ENCODE measurements around the gene RBP4. TPM values are rescaled to one million over a fixed set of nuclear protein-coding genes. Genes with fewer than 3 reads are reported as not detected.

RBP4 gene
- total RNA-seq, 1 donor from 2014 or later = 0.54 TPM

DNA sequence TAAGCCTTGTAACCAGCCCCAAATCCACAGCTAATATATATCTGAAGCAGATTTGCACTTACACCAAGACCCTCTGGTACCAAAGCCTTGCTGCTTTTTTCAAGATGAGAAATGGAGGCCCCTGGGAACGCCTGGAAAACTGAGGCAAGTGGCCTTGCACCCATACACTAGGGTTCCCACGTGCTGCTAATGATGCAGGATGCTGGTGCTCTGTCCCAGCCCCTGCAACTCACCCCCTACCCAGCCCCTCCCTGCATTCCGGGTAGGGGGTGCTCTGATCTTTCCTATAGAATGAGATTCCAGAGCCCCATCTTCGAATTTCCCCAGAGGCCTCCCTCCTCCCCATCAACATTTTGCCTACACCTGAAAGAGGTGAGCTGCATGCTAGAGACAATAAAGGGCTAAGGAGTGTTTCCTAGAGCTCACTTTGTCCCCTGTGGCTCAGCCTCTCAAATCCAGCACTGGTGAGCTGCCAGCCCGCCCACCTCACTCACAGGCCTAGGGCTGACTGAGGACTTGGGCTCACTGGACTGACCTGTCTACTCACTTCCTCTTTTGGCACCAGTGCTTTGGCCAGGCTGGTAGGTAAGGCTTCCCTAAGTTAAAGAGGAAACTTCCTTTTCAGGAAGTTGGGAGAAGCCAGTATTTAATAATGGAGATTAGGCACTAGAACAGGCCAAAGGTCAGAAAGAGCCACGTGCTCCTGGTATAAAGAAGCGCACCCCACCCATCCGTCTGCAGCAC, 9.8 kb downstream of the RBP4 start:
- no peak overlapping the region for H3K4me3 Mint-ChIP-seq
- H3K27me3 Mint-ChIP-seq (ENCODE audit: low read depth) = peaks cover 65% of the 10 kb centered on the region
- H3K27ac Mint-ChIP-seq = no peak overlapping the region
- no peaks in the 10 kb centered on the region for H3K9me3 Mint-ChIP-seq
- H3K4me1 Mint-ChIP-seq = peaks cover 2% of the 10 kb centered on the region
- no peak for DNase-seq (ENCODE audit: low spot score in 2 of 2, unreplicated experiment in 2 of 2)
- TF ChIP-seq, protein P1, sequence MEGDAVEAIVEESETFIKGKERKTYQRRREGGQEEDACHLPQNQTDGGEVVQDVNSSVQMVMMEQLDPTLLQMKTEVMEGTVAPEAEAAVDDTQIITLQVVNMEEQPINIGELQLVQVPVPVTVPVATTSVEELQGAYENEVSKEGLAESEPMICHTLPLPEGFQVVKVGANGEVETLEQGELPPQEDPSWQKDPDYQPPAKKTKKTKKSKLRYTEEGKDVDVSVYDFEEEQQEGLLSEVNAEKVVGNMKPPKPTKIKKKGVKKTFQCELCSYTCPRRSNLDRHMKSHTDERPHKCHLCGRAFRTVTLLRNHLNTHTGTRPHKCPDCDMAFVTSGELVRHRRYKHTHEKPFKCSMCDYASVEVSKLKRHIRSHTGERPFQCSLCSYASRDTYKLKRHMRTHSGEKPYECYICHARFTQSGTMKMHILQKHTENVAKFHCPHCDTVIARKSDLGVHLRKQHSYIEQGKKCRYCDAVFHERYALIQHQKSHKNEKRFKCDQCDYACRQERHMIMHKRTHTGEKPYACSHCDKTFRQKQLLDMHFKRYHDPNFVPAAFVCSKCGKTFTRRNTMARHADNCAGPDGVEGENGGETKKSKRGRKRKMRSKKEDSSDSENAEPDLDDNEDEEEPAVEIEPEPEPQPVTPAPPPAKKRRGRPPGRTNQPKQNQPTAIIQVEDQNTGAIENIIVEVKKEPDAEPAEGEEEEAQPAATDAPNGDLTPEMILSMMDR (IDR thresholded peaks at IDR 0.05; ENCODE audit: unreplicated experiment) = no peak
- no peaks in the 10 kb centered on the region for H3K36me3 Mint-ChIP-seq

DNA sequence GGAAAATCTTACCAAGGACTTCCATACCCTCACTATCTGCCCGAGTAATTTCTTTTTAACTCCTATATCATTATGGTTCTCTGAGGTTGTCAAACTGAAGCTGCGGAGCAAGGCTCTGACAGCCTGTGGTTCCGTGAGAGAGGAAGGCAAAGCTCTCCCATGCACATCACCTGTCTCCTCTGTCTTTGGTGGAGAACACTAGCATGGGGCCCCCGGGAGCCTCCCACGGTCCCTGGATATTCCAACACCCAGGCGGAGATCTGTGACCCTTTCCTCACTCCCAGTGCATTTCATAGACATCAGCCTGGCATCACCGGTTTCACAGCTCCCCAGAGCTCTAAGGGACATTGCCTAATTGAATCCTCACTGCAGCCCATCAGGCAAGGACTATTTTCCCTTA, 10.4 kb downstream of the RBP4 start:
- no peak for DNase-seq (ENCODE audit: low spot score in 2 of 2, unreplicated experiment in 2 of 2)
- Mint-ChIP-seq H3K27me3 (ENCODE audit: low read depth) (peaks cover 65% of the 10 kb centered on the region), H3K9me3 (no peaks in the 10 kb centered on the region), H3K4me3 (no peak overlapping the region), H3K4me1 (peaks cover 2% of the 10 kb centered on the region), H3K36me3 (no peaks in the 10 kb centered on the region), H3K27ac (no peak overlapping the region)
- TF ChIP-seq, protein P1 (IDR thresholded peaks at IDR 0.05; ENCODE audit: unreplicated experiment) = no peak

DNA sequence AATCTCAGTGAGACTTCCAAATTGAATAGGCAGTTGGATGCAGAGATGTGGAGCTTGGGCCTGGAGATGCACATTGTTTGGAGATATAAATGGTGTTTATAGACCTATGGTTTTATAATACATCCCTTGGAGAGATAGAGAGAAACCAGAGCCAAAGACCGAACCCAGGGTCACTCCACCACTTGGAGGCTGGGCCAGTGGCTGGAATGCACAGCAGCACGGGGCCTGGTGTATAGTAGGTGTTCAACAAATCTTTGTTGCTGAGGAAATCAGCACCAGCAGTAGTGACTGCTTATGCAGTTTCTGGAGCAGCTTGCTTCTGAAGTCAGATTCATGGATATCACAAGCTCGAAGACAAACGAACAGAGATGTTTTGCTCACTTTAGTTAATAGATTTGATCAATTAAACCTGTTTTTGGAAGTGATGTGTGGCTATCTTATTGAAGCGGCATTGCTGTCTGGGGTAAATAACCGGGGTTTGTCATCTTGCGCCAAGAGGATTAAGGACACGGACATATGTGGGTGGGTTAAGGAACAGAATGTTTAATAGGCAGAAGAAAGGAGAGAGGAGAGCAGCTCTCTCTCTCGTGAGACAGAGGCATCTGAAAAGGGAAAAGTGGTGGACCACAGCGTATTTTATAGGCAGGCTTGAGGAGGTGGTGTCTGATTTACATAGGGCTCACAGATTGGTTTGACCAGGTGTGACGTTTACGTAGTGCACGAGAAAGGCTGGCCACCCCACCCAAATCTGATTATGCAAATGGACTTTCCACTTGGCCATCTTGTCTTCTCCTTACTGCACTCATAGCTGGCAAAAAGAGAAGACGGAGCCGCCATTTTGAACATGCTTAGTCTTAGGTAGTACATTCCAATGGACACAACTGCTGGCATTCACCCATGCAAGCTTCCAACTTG, 11.1 kb downstream of the RBP4 start:
- H3K36me3 Mint-ChIP-seq = no peaks in the 10 kb centered on the region
- no peaks in the 10 kb centered on the region for H3K9me3 Mint-ChIP-seq
- TF ChIP-seq, protein P1 (IDR thresholded peaks at IDR 0.05; ENCODE audit: unreplicated experiment) = no peak
- H3K27ac Mint-ChIP-seq = no peak overlapping the region
- H3K4me3 Mint-ChIP-seq = no peak overlapping the region
- peaks cover 2% of the 10 kb centered on the region for H3K4me1 Mint-ChIP-seq
- H3K27me3 Mint-ChIP-seq (ENCODE audit: low read depth) = peaks cover 67% of the 10 kb centered on the region
- no peak for DNase-seq (ENCODE audit: low spot score in 2 of 2, unreplicated experiment in 2 of 2)

DNA sequence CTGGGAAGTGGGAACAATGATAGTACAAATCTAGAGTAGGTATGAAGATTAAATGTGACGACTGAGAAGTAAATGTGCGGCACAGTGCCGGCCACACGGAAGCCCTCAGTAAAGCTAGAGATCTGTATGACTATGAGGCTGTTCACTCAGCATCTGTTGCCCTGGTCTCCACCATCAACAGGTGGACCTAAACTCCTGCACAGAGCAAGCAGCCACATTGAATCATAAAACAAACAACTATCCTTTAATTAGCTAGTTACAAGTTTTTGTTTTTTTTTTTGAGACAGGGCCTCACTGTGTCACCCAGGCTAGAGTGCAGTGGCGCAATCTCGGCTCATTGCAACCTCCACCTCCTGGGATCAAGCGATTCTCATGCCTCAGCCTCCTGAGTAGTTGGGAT, 16.6 kb downstream of the RBP4 start:
- TF ChIP-seq, protein P1 (IDR thresholded peaks at IDR 0.05; ENCODE audit: unreplicated experiment) = no peak
- no peak overlapping the region for H3K4me3 Mint-ChIP-seq
- H3K36me3 Mint-ChIP-seq = no peaks in the 10 kb centered on the region
- no peak overlapping the region for H3K27ac Mint-ChIP-seq
- H3K9me3 Mint-ChIP-seq = peaks cover 8% of the 10 kb centered on the region
- H3K27me3 Mint-ChIP-seq (ENCODE audit: low read depth) = peaks cover 64% of the 10 kb centered on the region
- no peak for DNase-seq (ENCODE audit: low spot score in 2 of 2, unreplicated experiment in 2 of 2)
- H3K4me1 Mint-ChIP-seq = no peaks in the 10 kb centered on the region

DNA sequence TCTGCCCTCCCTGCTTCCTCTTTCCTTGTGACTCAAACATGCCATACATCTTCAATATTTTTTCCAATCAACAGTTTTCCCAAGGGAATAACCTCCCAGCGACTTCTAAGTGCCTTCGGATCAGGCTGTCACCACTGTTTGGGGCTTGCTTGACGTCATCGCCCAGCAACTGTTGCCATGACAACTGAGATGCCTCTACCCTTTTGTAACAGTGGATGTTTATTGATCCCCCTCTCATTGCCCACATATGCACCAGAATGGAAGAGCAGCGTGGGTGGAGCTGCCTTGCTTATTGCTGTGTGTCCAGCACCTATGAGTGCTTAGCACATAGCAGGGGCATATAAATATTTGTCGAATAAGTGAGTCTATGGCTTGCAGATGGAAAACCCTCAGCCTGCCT, 20.2 kb downstream of the RBP4 start:
- H3K4me1 Mint-ChIP-seq = no peaks in the 10 kb centered on the region
- no peaks in the 10 kb centered on the region for H3K36me3 Mint-ChIP-seq
- peaks cover 11% of the 10 kb centered on the region for H3K9me3 Mint-ChIP-seq
- no peak overlapping the region for H3K27ac Mint-ChIP-seq
- no peak for DNase-seq (ENCODE audit: low spot score in 2 of 2, unreplicated experiment in 2 of 2)
- no peak overlapping the region for H3K4me3 Mint-ChIP-seq
- H3K27me3 Mint-ChIP-seq (ENCODE audit: low read depth) = peaks cover 71% of the 10 kb centered on the region
- TF ChIP-seq, protein P1 (IDR thresholded peaks at IDR 0.05; ENCODE audit: unreplicated experiment) = no peak
